ENCODE measurements around the gene CNKSR3.

CNKSR3 gene

DNA sequence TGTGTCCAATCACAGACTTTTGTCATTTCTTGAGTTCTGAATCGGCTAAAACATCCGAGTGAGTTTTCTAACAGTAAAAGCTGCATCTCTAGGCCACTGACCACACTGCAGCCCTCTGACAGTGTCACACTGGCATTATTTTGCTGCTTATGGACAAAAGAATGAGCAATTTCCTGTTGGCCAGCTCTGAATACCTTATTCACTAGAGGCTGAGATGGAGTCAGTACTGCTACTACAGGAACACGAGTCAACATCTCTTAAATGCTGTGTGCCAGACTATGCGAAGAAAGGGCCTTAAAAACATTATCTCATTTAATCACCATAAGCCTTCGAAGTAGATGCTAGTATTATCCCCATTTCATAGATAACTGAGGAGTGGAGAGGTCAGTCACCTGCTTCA lies 111.4 kb downstream of the CNKSR3 start:
- TF ChIP-seq ZFX (IDR thresholded peaks at IDR 0.05), result no peak
- TF ChIP-seq, protein P1, sequence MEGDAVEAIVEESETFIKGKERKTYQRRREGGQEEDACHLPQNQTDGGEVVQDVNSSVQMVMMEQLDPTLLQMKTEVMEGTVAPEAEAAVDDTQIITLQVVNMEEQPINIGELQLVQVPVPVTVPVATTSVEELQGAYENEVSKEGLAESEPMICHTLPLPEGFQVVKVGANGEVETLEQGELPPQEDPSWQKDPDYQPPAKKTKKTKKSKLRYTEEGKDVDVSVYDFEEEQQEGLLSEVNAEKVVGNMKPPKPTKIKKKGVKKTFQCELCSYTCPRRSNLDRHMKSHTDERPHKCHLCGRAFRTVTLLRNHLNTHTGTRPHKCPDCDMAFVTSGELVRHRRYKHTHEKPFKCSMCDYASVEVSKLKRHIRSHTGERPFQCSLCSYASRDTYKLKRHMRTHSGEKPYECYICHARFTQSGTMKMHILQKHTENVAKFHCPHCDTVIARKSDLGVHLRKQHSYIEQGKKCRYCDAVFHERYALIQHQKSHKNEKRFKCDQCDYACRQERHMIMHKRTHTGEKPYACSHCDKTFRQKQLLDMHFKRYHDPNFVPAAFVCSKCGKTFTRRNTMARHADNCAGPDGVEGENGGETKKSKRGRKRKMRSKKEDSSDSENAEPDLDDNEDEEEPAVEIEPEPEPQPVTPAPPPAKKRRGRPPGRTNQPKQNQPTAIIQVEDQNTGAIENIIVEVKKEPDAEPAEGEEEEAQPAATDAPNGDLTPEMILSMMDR (conservative IDR thresholded peaks at IDR 0.05), result no peak
- H3K27ac ChIP-seq, result no peak overlapping the region

- TF ChIP-seq, protein P1 (conservative IDR thresholded peaks at IDR 0.05), result no peak
- TF ChIP-seq ZFX (IDR thresholded peaks at IDR 0.05), result no peak
- H3K27ac ChIP-seq, result no peak overlapping the region
Measured at GRCh38 chr6:154397491-154398195, 112.8 kb downstream of the CNKSR3 start.

DNA sequence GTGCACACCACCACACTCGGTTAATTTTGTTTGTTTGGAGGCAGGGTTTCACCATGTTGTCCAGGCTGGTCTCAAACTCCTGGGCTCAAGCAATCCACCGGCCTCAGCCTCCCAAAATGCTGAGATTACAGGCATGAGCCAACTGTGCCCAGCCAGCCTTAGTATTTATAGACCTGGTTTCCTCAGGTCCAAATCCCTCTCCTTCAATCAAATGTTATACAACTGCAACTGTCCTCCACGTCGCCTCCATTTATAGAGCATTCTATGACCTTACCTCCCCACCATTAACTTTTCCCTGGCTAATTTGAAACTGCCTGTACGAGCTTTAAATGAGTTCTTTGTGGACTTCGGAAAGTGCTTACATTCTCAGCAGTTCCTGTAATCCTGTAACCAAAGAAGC lies 114.6 kb downstream of the CNKSR3 start:
- no peak overlapping the region for H3K27ac ChIP-seq
- TF ChIP-seq, protein P1 (conservative IDR thresholded peaks at IDR 0.05), result no peak

DNA sequence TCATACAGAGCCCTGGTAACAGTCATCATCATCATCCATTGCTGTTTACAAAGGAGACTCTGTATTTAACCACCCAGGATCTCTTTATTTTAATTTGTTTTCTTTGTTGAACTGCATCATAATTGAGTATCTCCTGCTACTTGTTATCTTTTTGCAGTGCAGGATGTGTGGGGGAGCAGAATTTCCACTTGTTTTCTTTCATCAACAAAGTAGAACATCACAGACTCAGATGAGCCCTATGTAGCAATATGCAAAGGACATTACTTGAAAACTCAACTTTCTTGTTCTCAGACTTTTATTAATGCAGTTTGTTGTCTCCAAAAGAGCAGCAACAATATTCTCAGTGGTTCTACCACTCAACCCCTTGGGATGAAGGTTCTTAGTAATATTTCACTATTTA lies 115.2 kb downstream of the CNKSR3 start:
- TF ChIP-seq, protein P1 (conservative IDR thresholded peaks at IDR 0.05), result no peak
- no peak for TF ChIP-seq ZFX (IDR thresholded peaks at IDR 0.05)
- no peak overlapping the region for H3K27ac ChIP-seq

GRCh38 chr6:154394571-154394970 lies 115.9 kb downstream of the CNKSR3 start:
- no peak overlapping the region for H3K27ac ChIP-seq
- TF ChIP-seq, protein P1 (conservative IDR thresholded peaks at IDR 0.05), result no peak
- TF ChIP-seq ZFX (IDR thresholded peaks at IDR 0.05), result no peak

DNA sequence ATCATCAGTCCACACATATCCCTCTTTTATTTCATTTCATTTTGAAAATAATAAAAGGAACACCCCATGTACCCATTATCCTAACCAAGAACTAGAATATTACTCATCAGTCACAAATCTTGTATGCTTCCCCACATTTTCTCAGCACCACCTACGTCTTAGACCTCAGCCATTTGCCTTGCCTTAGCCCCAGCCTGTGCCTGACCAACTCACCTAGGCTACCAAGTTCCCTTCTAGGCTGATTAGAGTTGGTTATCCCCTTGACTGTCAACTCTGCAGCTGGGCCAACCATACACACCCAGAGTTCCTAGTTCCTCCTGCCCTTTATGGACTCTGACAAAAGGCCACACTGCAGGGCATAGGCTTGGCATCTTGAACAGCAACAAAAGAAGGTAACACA lies 120.5 kb downstream of the CNKSR3 start:
- no peak overlapping the region for H3K27ac ChIP-seq
- no peak for TF ChIP-seq ZFX (IDR thresholded peaks at IDR 0.05)
- TF ChIP-seq, protein P1 (conservative IDR thresholded peaks at IDR 0.05), result no peak

DNA sequence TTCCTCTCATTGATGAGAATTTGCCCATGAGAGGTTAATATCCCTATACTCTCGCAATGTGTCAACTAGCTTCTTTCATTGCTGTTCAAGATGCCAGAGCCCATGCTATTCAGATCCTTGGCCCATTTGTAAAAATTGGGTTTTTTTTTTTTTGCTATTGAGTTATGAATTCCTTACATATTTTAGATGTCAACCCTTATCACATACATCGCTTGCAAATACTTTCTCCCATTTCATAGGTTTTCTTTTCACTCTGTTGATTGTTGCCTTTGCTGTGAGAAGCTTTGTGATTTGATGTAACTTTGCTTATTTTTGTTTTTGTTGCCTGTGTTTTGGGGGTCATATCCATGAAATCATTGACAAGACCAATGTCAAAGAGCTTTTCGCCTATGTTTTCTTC lies 121.7 kb downstream of the CNKSR3 start:
- TF ChIP-seq ZFX (IDR thresholded peaks at IDR 0.05), result no peak
- TF ChIP-seq, protein P1 (conservative IDR thresholded peaks at IDR 0.05), result no peak
- no peak overlapping the region for H3K27ac ChIP-seq

Data from C4-2B (cell line).